Transverse colon (tissue), 4 donors: ENCODE measurements around the gene NOL7. TPM values are rescaled to one million over a fixed set of nuclear protein-coding genes. Genes with fewer than 3 reads are reported as not detected.

Experiments used
- DNase-seq: peaks from one replicate; pipeline ENCODE4 v3.0.0-alpha.2; 2019
- H3K27ac ChIP-seq, 4 donors: fragments of 200-600 bp; sonication (generic); 2 replicates each; pipeline ENCODE4 v1.5.1; 2016 to 2018; ENCODE audit warnings: inconsistent platforms in 4 of 4
- H3K27me3 ChIP-seq: fragments of 200-600 bp; sonication (generic); 2 replicates; pipeline ENCODE4 v1.5.1; 2017; ENCODE audit warnings: inconsistent platforms
- H3K36me3 ChIP-seq, 4 donors: fragments of 200-600 bp; sonication (generic); 2 replicates each; pipeline ENCODE4 v1.5.1; 2017 to 2019; ENCODE audit warnings: inconsistent platforms in 4 of 4
- H3K4me1 ChIP-seq, 4 donors: fragments of 200-600 bp; sonication (generic); 2 replicates each; pipeline ENCODE4 v1.5.1; 2017 to 2020; ENCODE audit warnings: inconsistent platforms in 4 of 4
- H3K4me3 ChIP-seq, 4 donors: fragments of 200-600 bp; sonication (generic); 1 replicate in 1 of 4; 2 replicates in 3 of 4; pipeline versions ENCODE4 v1.5.1 to v1.6.1; 2017 to 2019; ENCODE audit warnings: inconsistent platforms in 4 of 4
- H3K9me3 ChIP-seq, 2 donors: fragments of 200-600 bp; sonication (generic); 2 replicates each; pipeline ENCODE4 v1.5.1; 2017 to 2019; ENCODE audit warnings: inconsistent platforms in 2 of 2
- CTCF ChIP-seq, 5 experiments: fragments of 200-600 bp in 3 of 5; fragments of 450-650 bp in 2 of 5; sonication (generic) in 3 of 5; IDR thresholded peaks; 1 replicate in 2 of 5; 2 replicates in 3 of 5; pipeline ENCODE4 v1.5.1; 2016 to 2017; ENCODE audit warnings: antibody characterized with exemption in 5 of 5, inconsistent platforms in 3 of 5, mild to moderate bottlenecking in 2 of 5, moderate library complexity in 1 of 5
- EP300 ChIP-seq: sonication (generic); formaldehyde crosslinking; IDR thresholded peaks from one replicate; pipeline ENCODE4 v1.6.1; 2017; ENCODE audit warnings: antibody characterized with exemption, low read depth
- POLR2A ChIP-seq: fragments of 450-650 bp; IDR thresholded peaks from one replicate; pipeline ENCODE4 v1.6.1; 2016; ENCODE audit warnings: antibody characterized with exemption, mild to moderate bottlenecking, moderate library complexity
- POLR2AphosphoS5 ChIP-seq, 3 donors: sonication (generic); formaldehyde crosslinking; IDR thresholded peaks; one replicate each; pipeline ENCODE4 v1.6.1; 2016; ENCODE audit warnings: antibody characterized with exemption in 3 of 3
- WGBS, 2 donors: methylation state at CpG; one replicate each; pipeline ENCODE4 v1.1.5; 2018; ENCODE audit warnings: low coverage in 1 of 2; 5-methylcytosine and 5-hydroxymethylcytosine counted together
- in situ Hi-C, 4 donors: fragments of 200-750 bp; cut with MboI; loops; one replicate each; pipeline versions ENCODE4 v1.15.0 to v1.15.1; 2017; ENCODE audit warnings: low sequenced_read_pairs in 3 of 4, low pct_ligation_motif_present in 1 of 4, low pct_unique_long_range_greater_than_20kb in 1 of 4
- intact Hi-C: fragments of 100-400 bp; cut with DNase I; formaldehyde crosslinking; loops from one replicate; pipeline ENCODE4 v1.15.1; 2023; ENCODE audit warnings: low total_unique reads
- total RNA-seq, 4 donors: library from RNA; depleted of rRNA; stranded (reverse); fragments of >200 nt; gene quantifications; one replicate each; pipeline ENCODE4 v1.1.0, GENCODE V29; 2016

The NOL7 gene
- total RNA-seq, 4 donors from 2014 or later, result 44.1 to 159 (median 86.6) TPM

- Histone ChIP-seq H3K9me3 (no peaks in the 10 kb centered on the region), H3K27ac (peak overlapping the region; percentile 91 to 95 (median 94)), H3K4me3 (peak overlapping the region; percentile 61 to 91 (median 71)), H3K4me1 (peaks cover 0 to 25% (median 17%) of the 10 kb centered on the region in 4 donors), H3K36me3 (peaks cover 0 to 24% (median 13%) of the 10 kb centered on the region in 4 donors), H3K27me3 (no peaks in the 10 kb centered on the region)
- no peak for TF ChIP-seq POLR2A
- TF ChIP-seq EP300, result no peak
- peak; percentile 63 for DNase-seq
- in situ Hi-C loops, result no loop called here
- WGBS, 2 donors, result 0 to 3% methylated on average over 7 to 14 of the region's 14 CpGs
- intact Hi-C loops, result loop anchor here (2.0 to 10.0 kb wide), 2 partner anchors 95 to 149 kb away; partner anchors contain the start of gene RANBP9
Observed at GRCh38 chr6:13615792-13616120, 621 bp downstream of the NOL7 start.

GRCh38 chr6:13617066-13617465, 1.9 kb downstream of the NOL7 start:
- intact Hi-C loops (loop anchor here (10.0 kb wide), 1 partner anchor 148 kb away; no protein-coding TSS in a partner anchor), in situ Hi-C loops (no loop called here)
- H3K4me1 ChIP-seq, result peaks cover 0 to 25% (median 17%) of the 10 kb centered on the region in 4 donors
- H3K36me3 ChIP-seq, result peaks cover 0 to 37% (median 17%) of the 10 kb centered on the region in 4 donors
- no peak overlapping the region for H3K4me3 ChIP-seq
- no peaks in the 10 kb centered on the region for H3K27me3 ChIP-seq
- no peaks in the 10 kb centered on the region for H3K9me3 ChIP-seq
- H3K27ac ChIP-seq, result no peak overlapping the region
- WGBS, 2 donors, result 33 to 79% methylated on average over 1 to 2 of the region's 2 CpGs
- DNase-seq, result no peak
- no peak for TF ChIP-seq CTCF (IDR thresholded peaks at IDR 0.05)
- no peak for TF ChIP-seq POLR2A
- no peak for TF ChIP-seq POLR2AphosphoS5 (IDR thresholded peaks at IDR 0.05)
- no peak for TF ChIP-seq EP300

GRCh38 chr6:13624871-13625288, 9.7 kb downstream of the NOL7 start:
- TF ChIP-seq CTCF (IDR thresholded peaks at IDR 0.05), result peak in 4 of 5 experiments; percentile 22 to 40 (median 28)
- no peak for TF ChIP-seq EP300
- no peak for TF ChIP-seq POLR2A
- TF ChIP-seq POLR2AphosphoS5 (IDR thresholded peaks at IDR 0.05), result no peak
- no peak for DNase-seq

GRCh38 chr6:13629459-13630116, 14.5 kb downstream of the NOL7 start:
- intact Hi-C loops, result no loop called here

More at GRCh38 chr6:13624871-13625288, 9.7 kb downstream of the NOL7 start:
- H3K27me3 ChIP-seq, result no peaks in the 10 kb centered on the region
- intact Hi-C loops, result no loop called here
- no peaks in the 10 kb centered on the region for H3K9me3 ChIP-seq
- WGBS, 2 donors, result 72 to 86% methylated on average over 2 to 4 of the region's 4 CpGs
- H3K36me3 ChIP-seq, result peaks cover 0 to 72% (median 20%) of the 10 kb centered on the region in 4 donors
- H3K4me1 ChIP-seq, result no peaks in the 10 kb centered on the region
- no peak overlapping the region for H3K27ac ChIP-seq
- in situ Hi-C loops, result no loop called here
- H3K4me3 ChIP-seq, result no peak overlapping the region

More at GRCh38 chr6:13629459-13630116, 14.5 kb downstream of the NOL7 start:
- no peaks in the 10 kb centered on the region for H3K9me3 ChIP-seq
- H3K27me3 ChIP-seq, result no peaks in the 10 kb centered on the region
- H3K27ac ChIP-seq, result no peak overlapping the region
- WGBS, 2 donors, result 56 to 63% methylated on average over 4 of the region's 4 CpGs
- TF ChIP-seq CTCF (IDR thresholded peaks at IDR 0.05) (no peak), POLR2A (no peak), POLR2AphosphoS5 (IDR thresholded peaks at IDR 0.05) (no peak), EP300 (no peak)
- no peak for DNase-seq
- H3K4me3 ChIP-seq, result no peak overlapping the region
- in situ Hi-C loops, result no loop called here
- H3K4me1 ChIP-seq, result no peaks in the 10 kb centered on the region
- H3K36me3 ChIP-seq, result peaks cover 0 to 50% (median 7%) of the 10 kb centered on the region in 4 donors
